ENCODE measurements around the gene SLC39A7. TPM values are rescaled to one million over a fixed set of nuclear protein-coding genes. Genes with fewer than 3 reads are reported as not detected.
"Not testable (repeated sequence)": the region's sequence is repeated elsewhere in the genome, so short reads cannot be mapped to it uniquely, and the experiment has no call there.

Gene SLC39A7
- total RNA-seq, 1 experiment from 2014 or later = 110 TPM

DNA sequence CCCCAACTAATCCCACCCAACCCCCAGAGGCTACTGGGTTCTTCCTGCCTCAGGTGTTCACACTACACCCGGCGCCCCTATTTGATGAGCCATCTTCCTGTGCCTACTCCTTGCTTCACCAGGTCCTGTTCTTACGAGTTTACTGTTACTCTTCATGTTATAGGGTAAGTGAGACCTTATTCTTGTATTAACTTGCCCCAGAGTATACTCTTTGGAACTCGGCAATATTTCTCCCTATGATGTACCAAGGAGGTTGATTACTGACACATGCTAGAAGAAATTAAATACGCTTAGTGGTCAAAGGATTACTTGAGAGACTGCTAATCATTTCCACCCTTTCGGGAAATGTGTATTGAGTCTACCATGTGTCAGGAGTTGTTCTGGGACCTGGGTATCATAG lies 16.6 kb downstream of the SLC39A7 start:
- Histone ChIP-seq H3K36me3 (ENCODE audit: low read depth) (no peaks in the 10 kb centered on the region), H2AFZ (no peak overlapping the region), H3K9me2 (ENCODE audit: insufficient read depth) (no peaks in the 10 kb centered on the region), H3K79me2 (ENCODE audit: low read depth) (no peaks in the 10 kb centered on the region), H3K9me3 (ENCODE audit: insufficient read depth, low read depth) (no peaks in the 10 kb centered on the region), H4K20me1 (ENCODE audit: insufficient read depth) (no peaks in the 10 kb centered on the region), H3K27ac (no peak overlapping the region), H3K4me2 (no peak overlapping the region), H3F3A (ENCODE audit: insufficient read depth, low read depth) (0 out of 2 replicates have a peak, but pooled peaks cover 5% of the 10 kb centered on the region), H3K4me1 (replicated peaks; ENCODE audit: insufficient read depth) (no peaks in the 10 kb centered on the region), H3K4me3 (no peak overlapping the region), H3K27me3 (ENCODE audit: insufficient read depth, low read depth) (peaks cover 32% of the 10 kb centered on the region)
- no TSS peak for BruUV-seq (replicated peaks)
- POLR2A ChIA-PET (ENCODE audit: unreplicated experiment) = no interaction called here
- CTCF ChIA-PET = no interaction called here
- TF ChIP-seq EZH2 (IDR thresholded peaks at IDR 0.05; ENCODE audit: low read depth) = no peak
- intact Hi-C loops (cut with micrococcal nuclease; ENCODE audit: unreplicated experiment) = no loop called here
- no peak for DNase-seq

DNA sequence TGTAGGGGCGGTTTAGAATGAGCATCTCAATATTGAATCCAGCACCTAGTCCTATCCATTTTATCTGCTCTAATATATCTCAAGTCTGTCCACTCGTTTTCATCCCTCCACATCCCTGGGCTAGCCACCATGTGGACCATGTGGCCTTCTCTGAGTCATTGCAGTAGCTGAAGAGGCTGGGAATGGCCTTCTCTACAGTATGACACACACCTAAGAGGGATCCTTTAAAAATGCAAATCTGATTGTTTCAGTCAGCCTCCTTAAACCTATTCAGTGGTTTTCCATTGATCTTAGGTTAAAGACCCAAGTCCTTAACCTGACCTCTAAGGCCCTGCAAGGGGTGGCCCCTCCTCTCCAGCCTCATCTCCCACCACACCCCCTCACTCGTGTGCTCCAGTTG lies 17.0 kb downstream of the SLC39A7 start:
- CTCF ChIA-PET = no interaction called here
- no peak for DNase-seq
- no peaks in the 10 kb centered on the region for H3K9me2 ChIP-seq (ENCODE audit: insufficient read depth)

DNA sequence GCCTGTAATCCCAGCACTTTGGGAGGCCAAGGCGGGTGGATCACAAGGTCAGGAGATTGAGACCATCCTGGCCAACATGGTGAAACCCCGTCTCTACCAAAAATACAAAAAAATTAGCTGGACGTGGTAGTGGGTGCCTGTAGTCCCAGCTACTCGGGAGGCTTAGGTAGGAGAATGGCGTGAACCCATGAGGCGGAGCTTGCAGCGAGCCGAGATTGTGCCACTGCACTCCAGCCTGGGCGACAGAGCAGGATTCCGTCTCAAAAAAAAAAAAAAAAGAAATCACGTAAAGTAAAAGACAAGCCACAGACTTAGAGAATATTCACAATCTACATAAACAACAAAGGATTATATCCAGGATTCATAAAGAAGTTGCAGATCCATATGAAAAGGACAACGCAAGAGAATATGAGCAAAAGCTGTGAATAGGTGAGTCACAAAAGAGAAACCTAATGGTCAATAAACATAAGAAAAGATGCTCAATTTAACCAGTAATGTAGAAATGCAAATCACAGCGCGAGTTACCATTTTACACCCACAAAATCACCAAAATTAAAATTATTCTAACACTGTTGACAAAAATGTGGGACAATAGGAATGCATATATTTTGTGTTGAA lies 25.9 kb downstream of the SLC39A7 start:
- peaks cover 48% of the 10 kb centered on the region for H3K27me3 ChIP-seq (ENCODE audit: insufficient read depth, low read depth)
- intact Hi-C loops (cut with micrococcal nuclease; ENCODE audit: unreplicated experiment); BruUV-seq (replicated peaks); H3K9me3 ChIP-seq (ENCODE audit: insufficient read depth, low read depth); H4K20me1 ChIP-seq (ENCODE audit: insufficient read depth); H3K27ac ChIP-seq; H3K79me2 ChIP-seq (ENCODE audit: low read depth); CTCF ChIA-PET; H3K4me2 ChIP-seq; H2AFZ ChIP-seq; DNase-seq; H3K36me3 ChIP-seq (ENCODE audit: low read depth); POLR2A ChIA-PET (ENCODE audit: unreplicated experiment); H3K9me2 ChIP-seq (ENCODE audit: insufficient read depth); H3K4me3 ChIP-seq; H3F3A ChIP-seq (ENCODE audit: insufficient read depth, low read depth); H3K4me1 ChIP-seq (replicated peaks; ENCODE audit: insufficient read depth): not testable (repeated sequence)

More for the DNA sequence above, 17.0 kb downstream of the SLC39A7 start:
- TF ChIP-seq EZH2 (IDR thresholded peaks at IDR 0.05; ENCODE audit: low read depth) (no peak), CTCF (conservative IDR thresholded peaks at IDR 0.05) (no peak)
- H3K79me2 ChIP-seq (ENCODE audit: low read depth) = no peaks in the 10 kb centered on the region
- H3K36me3 ChIP-seq (ENCODE audit: low read depth) = no peaks in the 10 kb centered on the region
- POLR2A ChIA-PET (ENCODE audit: unreplicated experiment) = no interaction called here
- no TSS peak for BruUV-seq (replicated peaks)
- intact Hi-C loops (cut with micrococcal nuclease; ENCODE audit: unreplicated experiment) = no loop called here
- no peak overlapping the region for H3K27ac ChIP-seq
- no peaks in the 10 kb centered on the region for H4K20me1 ChIP-seq (ENCODE audit: insufficient read depth)
- H3F3A ChIP-seq (ENCODE audit: insufficient read depth, low read depth) = 0 out of 2 replicates have a peak, but pooled peaks cover 3% of the 10 kb centered on the region
- no peak overlapping the region for H3K4me3 ChIP-seq
- H2AFZ ChIP-seq = no peak overlapping the region
- H3K4me1 ChIP-seq (replicated peaks; ENCODE audit: insufficient read depth) = no peaks in the 10 kb centered on the region
- H3K4me2 ChIP-seq = no peak overlapping the region
- no peaks in the 10 kb centered on the region for H3K9me3 ChIP-seq (ENCODE audit: insufficient read depth, low read depth)
- peaks cover 36% of the 10 kb centered on the region for H3K27me3 ChIP-seq (ENCODE audit: insufficient read depth, low read depth)

GRCh38 chr6:33235221-33235634 lies 34.6 kb downstream of the SLC39A7 start:
- Histone ChIP-seq H3K9me2 (ENCODE audit: insufficient read depth) (no peaks in the 10 kb centered on the region), H3K4me2 (no peak overlapping the region), H3K4me3 (no peak overlapping the region), H3K79me2 (ENCODE audit: low read depth) (no peaks in the 10 kb centered on the region), H3K36me3 (ENCODE audit: low read depth) (no peaks in the 10 kb centered on the region), H4K20me1 (ENCODE audit: insufficient read depth) (no peaks in the 10 kb centered on the region), H2AFZ (no peak overlapping the region), H3K27me3 (ENCODE audit: insufficient read depth, low read depth) (peaks cover 87% of the 10 kb centered on the region), H3K9me3 (ENCODE audit: insufficient read depth, low read depth) (no peaks in the 10 kb centered on the region), H3K27ac (no peak overlapping the region), H3F3A (ENCODE audit: insufficient read depth, low read depth) (no peaks in the 10 kb centered on the region), H3K4me1 (replicated peaks; ENCODE audit: insufficient read depth) (no peaks in the 10 kb centered on the region)
- DNase-seq = no peak
- intact Hi-C loops (cut with micrococcal nuclease; ENCODE audit: unreplicated experiment) = no loop called here
- no peak for TF ChIP-seq EZH2 (IDR thresholded peaks at IDR 0.05; ENCODE audit: low read depth)
- TF ChIP-seq CTCF (conservative IDR thresholded peaks at IDR 0.05) = no peak
- CTCF ChIA-PET = no interaction called here
- BruUV-seq (replicated peaks) = no TSS peak
- POLR2A ChIA-PET (ENCODE audit: unreplicated experiment) = no interaction called here

Data from PC-9 (cell line).